B cell (primary cell): ENCODE results near the gene HSPB7.

Experiments used
- EZH2 ChIP-seq: IDR thresholded peaks from 2 replicates; pipeline ENCODE4 v1.6.1; 2012; ENCODE audit warnings: borderline replicate concordance, low read depth, mild to moderate bottlenecking, moderate library complexity, low read length; ENCODE audit not compliant: insufficient read depth, poor library complexity, severe bottlenecking
- TF ChIP-seq, protein P1 (sequence below): fragments of 200-600 bp; IDR thresholded peaks from one replicate; pipeline ENCODE4 v1.8.0; 2022; ENCODE audit warnings: antibody characterized with exemption, mild to moderate bottlenecking

DNA sequence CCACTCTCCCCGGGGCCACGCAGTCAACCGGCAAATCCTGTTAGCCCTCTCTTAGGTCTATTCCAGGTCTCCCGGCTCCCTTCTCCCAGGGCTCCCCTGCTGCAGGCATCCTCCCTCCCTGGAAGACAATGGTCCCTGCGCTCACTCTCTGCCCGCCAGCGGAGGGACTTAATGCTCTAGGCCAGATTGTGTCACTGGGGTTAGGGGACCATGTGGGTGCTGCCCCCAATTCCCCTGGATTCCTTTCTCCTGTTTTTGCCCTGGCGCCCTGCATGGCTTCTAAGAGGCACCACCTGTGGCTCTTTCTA is 47.4 kb upstream of the HSPB7 start:
- no peak for TF ChIP-seq EZH2
- TF ChIP-seq, protein P1, sequence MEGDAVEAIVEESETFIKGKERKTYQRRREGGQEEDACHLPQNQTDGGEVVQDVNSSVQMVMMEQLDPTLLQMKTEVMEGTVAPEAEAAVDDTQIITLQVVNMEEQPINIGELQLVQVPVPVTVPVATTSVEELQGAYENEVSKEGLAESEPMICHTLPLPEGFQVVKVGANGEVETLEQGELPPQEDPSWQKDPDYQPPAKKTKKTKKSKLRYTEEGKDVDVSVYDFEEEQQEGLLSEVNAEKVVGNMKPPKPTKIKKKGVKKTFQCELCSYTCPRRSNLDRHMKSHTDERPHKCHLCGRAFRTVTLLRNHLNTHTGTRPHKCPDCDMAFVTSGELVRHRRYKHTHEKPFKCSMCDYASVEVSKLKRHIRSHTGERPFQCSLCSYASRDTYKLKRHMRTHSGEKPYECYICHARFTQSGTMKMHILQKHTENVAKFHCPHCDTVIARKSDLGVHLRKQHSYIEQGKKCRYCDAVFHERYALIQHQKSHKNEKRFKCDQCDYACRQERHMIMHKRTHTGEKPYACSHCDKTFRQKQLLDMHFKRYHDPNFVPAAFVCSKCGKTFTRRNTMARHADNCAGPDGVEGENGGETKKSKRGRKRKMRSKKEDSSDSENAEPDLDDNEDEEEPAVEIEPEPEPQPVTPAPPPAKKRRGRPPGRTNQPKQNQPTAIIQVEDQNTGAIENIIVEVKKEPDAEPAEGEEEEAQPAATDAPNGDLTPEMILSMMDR: no peak
